Sciatic nerve (tissue), 2 donors: ENCODE results near the gene SLC6A1. TPM values are rescaled to one million over a fixed set of nuclear protein-coding genes. Genes with fewer than 3 reads are reported as not detected.
A peak's percentile ranks its signal among the peaks of the same experiment; 100 is the strongest.
"Not testable (repeated sequence)": the region's sequence is repeated elsewhere in the genome, so short reads cannot be mapped to it uniquely, and the experiment has no call there.

Experiments
- ATAC-seq: fragments of 200-7000 bp; cut with Tn5 transposase; one replicate; pipeline ENCODE4 v1.9.1; 2020; ENCODE audit warnings: mild to moderate bottlenecking, moderate library complexity
- DNase-seq: peaks from one replicate; pipeline ENCODE4 v3.0.0-alpha.2; 2020; ENCODE audit warnings: low spot score
- intact Hi-C: fragments of 100-400 bp; cut with DNase I; formaldehyde crosslinking; loops from one replicate; pipeline ENCODE4 v1.14.2; 2022
- total RNA-seq: library from RNA; stranded (reverse); fragmentation: NEBNext Ultra II Directional; extraction: Animal tissue kit (Norgen Biotek cat#: 25700); gene quantifications from one replicate; pipeline ENCODE4 v1.2.1, GENCODE V29; 2021
- donor health status: DM: no; HTN: no; CAD: no.
- donor health status: DM: no; HTN: no; CAD: no.

The SLC6A1 gene
- total RNA-seq, 1 donor from 2014 or later, result 10.9 TPM

DNA sequence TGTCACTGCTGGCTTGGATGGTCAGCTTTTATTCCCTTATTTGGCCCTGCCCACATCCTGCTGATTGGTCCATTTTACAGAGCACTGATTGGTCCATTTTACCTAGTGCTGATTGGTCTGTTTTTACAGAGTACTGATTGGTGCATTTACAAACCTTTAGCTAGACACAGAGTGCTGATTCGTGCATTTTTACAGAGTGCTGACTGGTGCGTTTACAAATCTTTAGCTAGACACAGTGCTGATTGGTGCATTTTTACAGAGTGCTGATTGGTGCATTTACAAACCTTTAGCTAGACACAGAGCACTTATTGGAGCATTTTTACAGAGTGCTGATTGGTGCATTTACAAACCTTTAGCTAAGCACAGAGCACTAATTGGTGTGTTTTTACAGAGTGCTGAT is 82.6 kb downstream of the SLC6A1 start:
- DNase-seq, intact Hi-C loops, ATAC-seq: not testable (repeated sequence)

GRCh38 chr3:11076711-11077110 is 84.2 kb downstream of the SLC6A1 start:
- ATAC-seq (no peak), DNase-seq (no peak)
- intact Hi-C loops, result no loop called here

GRCh38 chr3:11077466-11077865 is 84.9 kb downstream of the SLC6A1 start:
- intact Hi-C loops, result no loop called here
- ATAC-seq, result no peak
- DNase-seq, result no peak

DNA sequence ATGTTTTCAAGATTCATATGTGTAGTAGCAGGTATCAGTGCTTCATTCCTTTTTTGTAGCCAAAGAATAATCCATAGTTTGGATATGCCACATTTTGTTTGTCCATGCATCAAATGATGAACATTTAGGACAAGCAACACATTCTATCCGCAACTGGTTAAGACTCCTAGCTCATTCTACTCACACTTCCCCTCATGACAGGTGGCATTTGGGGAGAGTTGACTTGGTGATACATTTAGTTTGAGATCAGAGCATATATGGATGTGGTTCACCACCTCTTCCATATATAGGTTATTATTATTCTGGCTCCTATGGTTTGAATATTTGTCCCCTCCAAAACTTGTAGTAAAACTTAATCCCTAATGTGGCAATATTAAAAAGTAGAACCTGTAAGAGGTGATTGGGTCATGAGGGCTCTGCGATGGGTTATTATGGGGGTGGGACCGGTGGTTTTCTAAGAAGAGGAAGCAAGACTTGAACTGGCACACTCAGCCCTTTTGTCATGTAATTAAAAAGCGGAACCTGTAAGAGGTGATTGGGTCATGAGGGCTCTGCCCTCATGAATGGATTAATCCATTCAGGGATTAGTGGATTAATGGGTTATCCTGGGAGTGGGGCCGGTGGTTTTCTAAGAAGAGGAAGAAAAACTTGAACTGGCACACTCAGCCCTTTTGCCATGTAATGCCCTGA is 86.4 kb downstream of the SLC6A1 start:
- ATAC-seq, result peak; percentile 48
- no peak for DNase-seq
- intact Hi-C loops, result no loop called here

DNA sequence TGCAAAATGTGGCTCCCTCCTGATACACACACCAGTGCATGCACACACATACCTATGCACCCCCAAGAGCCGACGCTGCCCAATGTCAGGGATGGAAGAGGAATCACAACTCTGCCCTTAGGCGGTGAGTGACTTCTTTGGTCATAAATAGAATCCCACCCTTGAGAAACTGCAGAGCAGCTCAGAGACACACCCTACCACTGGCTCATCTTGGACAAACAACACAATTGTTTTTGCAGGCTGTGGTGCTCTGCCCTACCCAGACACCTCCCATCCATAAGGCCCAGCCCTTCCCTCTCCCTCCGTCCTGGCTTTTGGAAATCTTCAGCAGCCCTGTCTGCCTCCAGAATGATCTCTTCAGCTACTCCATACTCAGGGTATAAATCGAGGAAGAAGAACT is 87.9 kb downstream of the SLC6A1 start:
- ATAC-seq (peak; percentile 78), DNase-seq (no peak)
- intact Hi-C loops, result no loop called here

- DNase-seq (no peak), ATAC-seq (no peak)
- intact Hi-C loops, result no loop called here
Observed at GRCh38 chr3:11084098-11084497, 91.5 kb downstream of the SLC6A1 start.

DNA sequence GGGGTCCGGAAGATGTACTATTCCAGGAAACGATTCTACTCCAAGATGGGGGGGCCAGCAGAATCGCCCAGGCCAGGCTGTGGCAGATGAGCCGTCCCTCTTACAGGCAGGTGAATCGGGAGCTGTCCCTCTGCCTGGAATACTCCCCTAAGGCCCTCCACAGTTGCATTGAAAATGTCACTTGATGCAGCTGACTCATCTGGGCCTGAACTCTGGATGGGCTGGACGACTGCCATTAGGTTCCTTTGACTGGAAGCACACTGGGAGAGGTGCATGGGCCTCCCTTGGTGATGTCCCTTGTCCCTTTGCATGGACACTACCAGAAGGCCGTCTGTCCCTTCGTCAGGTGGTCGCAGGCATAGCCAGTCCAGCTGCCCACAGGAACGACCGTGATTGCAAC is 92.1 kb downstream of the SLC6A1 start:
- ATAC-seq (no peak), DNase-seq (no peak)
- intact Hi-C loops, result no loop called here

DNA sequence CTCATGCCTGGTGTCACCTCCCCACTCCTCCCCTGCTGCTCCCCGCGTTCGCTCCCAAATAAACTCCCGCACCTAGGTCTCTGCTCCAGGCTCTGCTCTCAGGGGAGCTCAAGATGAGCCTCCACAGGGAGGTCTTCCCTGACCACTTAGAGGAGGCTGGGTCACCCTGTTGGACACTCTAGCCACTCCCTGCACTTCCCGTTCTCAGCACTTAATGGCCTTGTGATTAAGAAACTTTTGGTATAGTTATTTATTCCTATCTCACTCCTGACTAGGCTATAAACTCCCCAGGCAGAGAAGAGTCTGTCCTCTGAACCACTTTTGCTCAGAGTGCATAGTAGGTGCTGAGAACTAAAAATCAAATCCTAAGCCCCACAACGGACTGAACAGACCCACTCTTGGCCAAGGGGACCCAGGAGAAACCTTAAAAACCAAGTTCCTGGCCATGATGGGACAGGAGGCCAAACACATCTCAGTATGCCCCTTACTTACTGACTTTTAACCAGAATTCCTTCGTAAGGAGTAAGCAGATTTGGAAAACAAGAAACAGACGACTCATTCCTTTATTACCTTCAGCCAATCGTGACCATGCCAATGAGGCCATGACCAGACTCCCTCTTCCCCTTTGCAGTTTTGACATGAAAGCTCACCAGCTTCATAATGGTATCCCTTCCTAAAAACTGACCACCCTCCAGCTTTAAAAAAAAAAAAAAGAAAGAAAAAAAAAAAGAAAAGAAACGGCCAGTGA is 92.7 kb downstream of the SLC6A1 start:
- intact Hi-C loops, result no loop called here
- DNase-seq (no peak), ATAC-seq (no peak)

DNA sequence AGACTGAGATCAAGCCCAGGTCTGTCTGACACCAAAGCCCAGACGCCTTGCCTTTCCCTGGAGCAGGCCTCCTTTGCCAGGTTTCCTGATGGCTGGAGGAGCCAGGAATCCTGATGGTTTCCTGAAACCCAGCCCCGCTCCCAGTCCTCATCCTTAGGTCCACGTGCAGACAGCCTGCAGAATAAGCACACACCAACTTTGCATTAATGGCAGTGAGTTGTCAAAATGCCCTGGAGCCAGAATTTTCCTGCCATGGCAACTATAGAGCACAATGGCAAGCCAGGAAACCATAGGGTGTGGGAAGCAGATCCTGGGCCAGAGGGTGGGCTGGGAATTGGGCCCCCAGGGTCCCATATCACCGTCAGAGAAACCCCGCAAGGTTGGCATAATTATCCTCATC is 94.3 kb downstream of the SLC6A1 start:
- DNase-seq (no peak), ATAC-seq (no peak)
- intact Hi-C loops, result no loop called here

DNA sequence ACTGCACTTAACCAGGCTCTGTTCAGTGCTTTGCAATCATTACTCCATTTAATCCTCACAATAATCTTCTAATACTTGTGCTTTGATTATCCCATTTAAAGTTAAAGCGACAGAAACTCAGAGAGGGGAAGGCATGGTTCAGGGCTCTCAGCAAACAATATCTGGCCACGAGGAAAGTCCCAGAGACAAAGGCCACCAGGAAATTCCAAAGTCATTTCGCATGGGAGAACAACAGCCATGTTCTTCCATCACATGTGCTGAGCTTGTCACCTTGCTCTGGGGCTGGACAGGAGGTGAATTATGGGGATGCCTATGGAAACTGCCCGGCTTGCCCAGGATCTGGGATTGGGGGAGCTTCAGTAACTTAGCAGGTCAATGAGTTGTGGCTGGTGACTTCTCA is 95.5 kb downstream of the SLC6A1 start:
- intact Hi-C loops, result no loop called here
- DNase-seq, result no peak
- no peak for ATAC-seq

DNA sequence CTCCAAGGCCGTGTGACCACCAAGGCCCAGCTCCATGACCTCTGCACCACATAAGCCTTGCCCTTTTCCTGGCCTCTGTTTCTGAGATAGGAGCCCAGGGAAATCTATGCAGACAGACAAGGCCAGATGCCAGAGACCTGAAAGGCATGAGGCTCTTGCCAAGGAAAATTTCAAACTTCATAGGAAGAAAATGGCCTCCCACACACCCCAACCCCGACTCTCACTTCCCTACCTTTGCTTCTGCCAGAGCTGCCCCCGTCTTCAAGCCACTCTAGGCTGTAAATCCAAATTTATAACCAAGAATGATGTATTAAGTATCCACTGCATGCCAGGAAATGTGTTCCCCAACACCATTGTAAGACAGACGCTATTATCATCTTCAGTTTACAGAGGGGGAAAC is 96.3 kb downstream of the SLC6A1 start:
- ATAC-seq (no peak), DNase-seq (no peak)
- intact Hi-C loops, result no loop called here

Other genes starting within 250 kb of the SLC6A1 start
- gene SLC6A11, start 176.5 kb upstream of the SLC6A1 start, total RNA-seq, result 1.4 TPM
- 40.3 TPM for gene HRH1, start 161.7 kb downstream of the SLC6A1 start, total RNA-seq